Fibroblast of mammary gland (primary cell): ENCODE data around the gene WNT9A.

Experiments
- DNase-seq: peaks from one replicate; pipeline ENCODE4 v3.0.0-alpha.2; 2010; ENCODE audit warnings: low read depth
- H3K4me3 ChIP-seq: 2 replicates; pipeline ENCODE4 v1.5.1; 2011; ENCODE audit warnings: low read depth, mild to moderate bottlenecking, low read length, moderate library complexity; ENCODE audit not compliant: control insufficient read depth
- TF ChIP-seq, protein P1 (sequence below): conservative IDR thresholded peaks from 2 replicates; pipeline ENCODE4 v1.5.1; 2011; ENCODE audit warnings: low read depth, low read length, inconsistent platforms; ENCODE audit not compliant: control insufficient read depth, insufficient read depth

The WNT9A gene

DNA sequence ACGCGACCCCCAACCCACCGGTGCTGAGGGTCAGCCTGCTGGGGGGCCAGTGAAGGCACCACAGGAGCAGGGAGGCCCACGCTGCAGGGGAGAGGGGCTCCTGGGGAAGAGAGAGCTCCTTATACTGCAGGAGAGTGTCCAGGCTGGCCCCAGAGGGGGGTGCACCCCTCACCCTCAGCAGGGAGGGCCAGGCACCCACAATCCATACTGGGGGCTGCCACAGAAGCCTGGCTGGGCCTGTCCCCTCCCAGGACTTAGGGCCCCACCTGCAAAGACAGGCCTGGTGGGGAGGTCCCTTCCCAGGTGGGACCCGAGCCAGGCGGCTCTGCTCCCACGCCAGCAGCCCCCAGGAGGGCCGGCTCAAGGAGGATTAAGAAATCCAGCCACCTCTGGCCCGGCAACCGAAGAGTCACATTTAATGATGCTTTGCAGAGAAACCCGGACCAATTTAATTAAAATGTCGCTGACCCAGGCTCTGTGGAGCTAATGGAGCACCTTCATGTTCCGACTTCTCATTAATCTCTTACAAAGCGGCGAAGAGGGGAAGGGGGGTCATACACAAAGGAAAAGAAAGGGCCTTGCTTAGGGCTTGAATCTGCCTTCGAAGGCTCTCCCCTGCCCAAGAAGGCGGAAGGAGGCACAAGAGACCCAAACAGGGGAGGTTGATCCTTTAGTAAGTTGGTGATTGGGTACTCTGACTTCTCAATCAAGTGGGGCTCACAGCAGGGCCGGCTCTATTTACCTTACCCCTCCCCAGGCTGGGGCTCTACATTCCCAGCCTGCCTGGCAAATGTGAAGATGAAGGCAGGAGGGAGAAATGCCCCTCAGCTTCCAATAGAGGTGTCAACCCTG, 25.0 kb downstream of the WNT9A start:
- H3K4me3 ChIP-seq, result no peak overlapping the region
- TF ChIP-seq, protein P1, sequence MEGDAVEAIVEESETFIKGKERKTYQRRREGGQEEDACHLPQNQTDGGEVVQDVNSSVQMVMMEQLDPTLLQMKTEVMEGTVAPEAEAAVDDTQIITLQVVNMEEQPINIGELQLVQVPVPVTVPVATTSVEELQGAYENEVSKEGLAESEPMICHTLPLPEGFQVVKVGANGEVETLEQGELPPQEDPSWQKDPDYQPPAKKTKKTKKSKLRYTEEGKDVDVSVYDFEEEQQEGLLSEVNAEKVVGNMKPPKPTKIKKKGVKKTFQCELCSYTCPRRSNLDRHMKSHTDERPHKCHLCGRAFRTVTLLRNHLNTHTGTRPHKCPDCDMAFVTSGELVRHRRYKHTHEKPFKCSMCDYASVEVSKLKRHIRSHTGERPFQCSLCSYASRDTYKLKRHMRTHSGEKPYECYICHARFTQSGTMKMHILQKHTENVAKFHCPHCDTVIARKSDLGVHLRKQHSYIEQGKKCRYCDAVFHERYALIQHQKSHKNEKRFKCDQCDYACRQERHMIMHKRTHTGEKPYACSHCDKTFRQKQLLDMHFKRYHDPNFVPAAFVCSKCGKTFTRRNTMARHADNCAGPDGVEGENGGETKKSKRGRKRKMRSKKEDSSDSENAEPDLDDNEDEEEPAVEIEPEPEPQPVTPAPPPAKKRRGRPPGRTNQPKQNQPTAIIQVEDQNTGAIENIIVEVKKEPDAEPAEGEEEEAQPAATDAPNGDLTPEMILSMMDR, result no peak
- no peak for DNase-seq

DNA sequence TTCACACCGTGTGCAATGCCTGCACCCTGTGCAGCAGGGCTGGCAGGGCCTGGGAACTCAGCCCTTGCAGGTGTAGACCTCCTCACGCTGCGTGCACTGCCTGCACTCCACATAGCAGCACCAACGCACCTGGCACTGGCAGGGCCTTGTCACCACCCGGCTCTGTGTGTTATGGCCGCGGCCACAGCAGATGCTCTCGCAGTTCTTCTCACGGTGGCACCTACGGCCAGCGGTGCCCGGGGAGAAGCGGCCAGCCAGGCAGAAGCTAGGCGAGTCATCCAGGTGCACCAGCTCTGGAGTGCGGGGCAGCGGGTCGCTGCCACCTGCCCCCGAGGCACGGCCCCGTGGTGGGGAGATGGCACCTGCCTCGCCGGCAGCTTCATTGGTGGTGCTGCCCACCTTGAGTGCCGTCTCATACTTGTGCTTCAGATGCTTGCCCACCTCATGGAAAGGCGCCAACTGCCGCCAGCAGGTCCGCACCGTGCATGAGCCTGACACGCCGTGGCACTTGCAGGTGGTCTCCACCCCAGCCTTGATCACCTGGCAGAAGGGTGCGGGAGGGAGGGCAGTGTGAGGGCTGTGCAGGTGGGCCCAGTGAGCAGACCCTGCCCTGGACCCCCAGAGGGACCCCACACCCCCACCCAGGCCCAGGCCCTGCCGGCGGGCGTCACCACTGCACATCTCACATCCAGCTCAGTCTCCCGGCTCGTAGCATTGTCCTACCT, 26.1 kb downstream of the WNT9A start:
- H3K4me3 ChIP-seq, result no peak overlapping the region
- no peak for DNase-seq
- TF ChIP-seq, protein P1, result no peak

DNA sequence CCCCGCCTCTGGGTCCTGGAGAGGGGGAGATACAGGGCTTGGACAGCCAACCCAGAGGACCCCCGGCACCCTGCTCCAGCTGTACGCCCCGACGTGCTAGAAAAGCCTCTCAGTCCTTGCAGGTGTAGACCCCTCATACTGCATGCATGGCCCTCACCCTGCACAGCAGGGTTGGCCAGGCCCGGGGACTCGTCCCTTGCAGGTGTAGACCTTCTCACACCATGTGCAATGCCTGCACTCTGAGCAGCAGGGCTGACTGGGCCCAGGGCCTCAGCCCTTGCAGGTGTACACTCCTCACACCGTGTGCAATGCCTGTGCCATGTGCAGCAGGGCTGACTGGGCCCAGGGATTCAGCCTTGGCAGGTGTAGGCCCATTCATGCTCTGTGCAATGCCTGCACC, 26.8 kb downstream of the WNT9A start:
- H3K4me3 ChIP-seq, result no peak overlapping the region
- no peak for DNase-seq
- TF ChIP-seq, protein P1, result no peak

DNA sequence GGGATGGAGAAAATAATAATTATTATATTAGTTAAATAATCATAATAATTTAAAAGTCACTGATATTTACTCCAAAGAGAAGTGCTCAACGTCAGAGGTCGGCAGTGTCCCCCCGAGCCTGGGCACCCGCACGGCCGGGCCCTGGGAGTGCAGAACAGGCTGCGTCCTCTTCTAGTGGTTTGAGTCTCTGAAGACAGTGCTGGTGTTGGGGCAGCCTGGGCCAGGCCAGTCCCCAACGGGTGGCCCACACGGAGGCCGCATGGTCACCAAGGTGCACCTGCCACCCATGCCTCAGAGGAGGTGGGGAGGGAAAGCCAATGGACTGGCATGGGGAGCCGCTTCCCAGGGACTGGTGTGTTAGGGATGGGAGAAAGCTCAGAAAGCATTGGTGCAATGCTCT, 27.3 kb downstream of the WNT9A start:
- TF ChIP-seq, protein P1, result no peak
- no peak overlapping the region for H3K4me3 ChIP-seq
- DNase-seq, result no peak

DNA sequence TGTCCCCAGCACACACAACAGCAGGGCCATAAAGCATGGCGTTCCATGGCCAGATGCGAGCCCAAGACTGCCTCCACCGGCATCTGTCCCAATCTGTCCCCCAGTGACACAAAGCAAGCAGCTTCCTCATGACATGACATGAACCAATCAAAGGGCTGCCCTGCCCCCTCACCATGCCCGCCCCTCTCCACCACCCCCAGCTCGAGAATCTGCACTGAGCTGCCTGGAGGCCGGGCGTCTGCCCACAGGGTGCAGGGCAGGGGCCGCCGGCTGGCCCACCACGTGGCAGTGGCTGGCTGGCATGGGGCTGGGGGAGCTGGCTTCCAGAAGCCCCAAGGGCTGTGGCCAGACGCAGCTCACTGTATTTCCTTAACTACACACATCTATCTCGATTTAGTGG, 27.8 kb downstream of the WNT9A start:
- no peak overlapping the region for H3K4me3 ChIP-seq

DNA sequence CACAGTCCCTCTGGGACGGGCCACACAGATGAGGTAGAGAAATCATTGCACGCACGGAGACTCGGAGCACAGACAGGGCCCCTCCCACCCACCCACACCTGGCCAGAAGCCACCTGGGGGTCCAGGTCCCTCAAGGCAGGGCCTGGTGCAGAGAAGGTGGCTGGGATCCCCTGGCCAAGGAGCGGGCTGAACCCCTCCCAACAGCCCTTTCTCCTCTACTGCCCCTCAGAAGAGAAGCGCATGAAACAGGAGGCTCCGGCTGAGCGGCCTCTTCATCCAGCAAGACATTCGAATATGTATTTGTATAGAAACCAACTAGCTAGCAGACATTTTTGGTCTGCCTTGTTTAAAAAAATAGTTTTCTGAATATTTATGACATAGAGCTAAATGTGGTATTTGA, 29.0 kb downstream of the WNT9A start:
- no peak overlapping the region for H3K4me3 ChIP-seq
- DNase-seq, result no peak
- TF ChIP-seq, protein P1, result no peak

More for the DNA sequence above, 27.8 kb downstream of the WNT9A start:
- TF ChIP-seq, protein P1, result no peak
- DNase-seq, result no peak
